ENCODE measurements around the gene TMX4.

DNA sequence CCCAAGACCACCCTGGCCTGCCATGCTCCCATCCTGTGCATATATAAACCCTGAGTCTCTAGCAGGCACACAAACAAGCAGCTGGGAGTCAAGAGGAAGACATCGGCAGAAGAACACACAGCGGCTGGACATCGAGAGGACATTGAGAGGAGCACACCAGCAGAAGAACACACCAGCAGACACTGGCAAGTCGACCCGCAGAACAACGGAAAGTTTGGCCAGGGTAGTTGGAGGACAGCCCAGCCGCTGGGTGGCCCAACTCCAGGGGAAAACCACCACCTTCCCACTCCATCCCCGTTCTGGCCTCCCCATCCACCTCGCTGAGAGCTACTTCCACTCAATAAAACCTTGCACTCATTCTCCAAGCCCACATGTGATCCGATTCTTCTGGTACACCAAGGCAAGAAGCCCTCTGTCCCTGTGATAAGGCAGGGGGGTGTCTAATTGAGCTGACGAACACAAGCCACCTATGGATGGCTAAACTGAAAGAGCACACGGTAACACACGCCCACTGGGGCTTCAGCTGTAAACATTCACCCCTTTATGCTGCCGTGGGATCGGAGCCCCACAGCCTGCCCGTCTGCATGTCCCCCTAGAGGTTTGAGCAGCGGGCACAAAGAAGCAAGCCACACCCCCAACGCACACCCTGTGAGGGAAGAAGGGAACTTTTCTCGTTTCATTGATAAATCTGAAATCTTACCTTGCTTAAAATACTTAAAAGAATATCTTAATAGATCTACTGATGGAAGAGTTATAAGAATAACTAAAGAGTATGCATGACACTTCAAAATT, 13.8 kb downstream of the TMX4 start:
- TF ChIP-seq, protein P1, sequence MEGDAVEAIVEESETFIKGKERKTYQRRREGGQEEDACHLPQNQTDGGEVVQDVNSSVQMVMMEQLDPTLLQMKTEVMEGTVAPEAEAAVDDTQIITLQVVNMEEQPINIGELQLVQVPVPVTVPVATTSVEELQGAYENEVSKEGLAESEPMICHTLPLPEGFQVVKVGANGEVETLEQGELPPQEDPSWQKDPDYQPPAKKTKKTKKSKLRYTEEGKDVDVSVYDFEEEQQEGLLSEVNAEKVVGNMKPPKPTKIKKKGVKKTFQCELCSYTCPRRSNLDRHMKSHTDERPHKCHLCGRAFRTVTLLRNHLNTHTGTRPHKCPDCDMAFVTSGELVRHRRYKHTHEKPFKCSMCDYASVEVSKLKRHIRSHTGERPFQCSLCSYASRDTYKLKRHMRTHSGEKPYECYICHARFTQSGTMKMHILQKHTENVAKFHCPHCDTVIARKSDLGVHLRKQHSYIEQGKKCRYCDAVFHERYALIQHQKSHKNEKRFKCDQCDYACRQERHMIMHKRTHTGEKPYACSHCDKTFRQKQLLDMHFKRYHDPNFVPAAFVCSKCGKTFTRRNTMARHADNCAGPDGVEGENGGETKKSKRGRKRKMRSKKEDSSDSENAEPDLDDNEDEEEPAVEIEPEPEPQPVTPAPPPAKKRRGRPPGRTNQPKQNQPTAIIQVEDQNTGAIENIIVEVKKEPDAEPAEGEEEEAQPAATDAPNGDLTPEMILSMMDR (conservative IDR thresholded peaks at IDR 0.05; ENCODE audit: low read length), result no peak
- TF ChIP-seq EZH2phosphoT487 (IDR thresholded peaks at IDR 0.05; ENCODE audit: borderline replicate concordance), result no peak

All from Loucy (cell line).